Fibroblast of skin of left biceps (primary cell): ENCODE results near the gene TMEM178B.

Experiments used
- DNase-seq, 2 experiments: peaks; one replicate each; pipeline ENCODE4 v3.0.0-alpha.2; 2013; ENCODE audit warnings: low read depth in 2 of 2

Gene TMEM178B

DNA sequence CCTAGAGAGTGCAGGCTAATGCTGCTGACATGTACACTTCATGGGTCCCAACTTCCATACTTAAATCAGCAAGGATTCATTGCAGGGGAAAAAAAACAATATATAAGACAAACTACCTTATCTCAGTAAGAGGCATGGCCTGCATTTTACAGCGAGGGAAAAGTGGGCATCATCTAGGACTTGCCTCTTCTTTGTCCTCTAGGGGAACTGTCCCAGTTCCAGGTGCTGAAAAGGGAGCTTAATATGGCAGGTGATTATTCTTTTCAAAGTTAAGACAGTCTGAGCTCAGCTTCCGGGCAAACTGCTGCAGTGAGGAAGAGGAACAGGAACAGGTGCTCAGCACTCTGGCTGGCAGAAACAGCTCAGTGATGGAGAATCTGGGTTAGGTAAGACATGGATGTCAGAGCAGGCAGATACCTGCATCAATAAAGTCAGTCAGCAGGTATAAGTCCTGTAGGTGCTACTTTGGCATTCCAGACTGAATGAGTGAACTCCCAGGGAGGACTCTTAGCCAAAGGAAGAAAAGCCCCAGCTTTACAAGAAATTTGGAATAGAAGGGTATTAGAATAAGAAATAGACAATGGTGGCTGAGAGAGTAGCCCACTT lies 147.2 kb downstream of the TMEM178B start:
- no peak for DNase-seq

DNA sequence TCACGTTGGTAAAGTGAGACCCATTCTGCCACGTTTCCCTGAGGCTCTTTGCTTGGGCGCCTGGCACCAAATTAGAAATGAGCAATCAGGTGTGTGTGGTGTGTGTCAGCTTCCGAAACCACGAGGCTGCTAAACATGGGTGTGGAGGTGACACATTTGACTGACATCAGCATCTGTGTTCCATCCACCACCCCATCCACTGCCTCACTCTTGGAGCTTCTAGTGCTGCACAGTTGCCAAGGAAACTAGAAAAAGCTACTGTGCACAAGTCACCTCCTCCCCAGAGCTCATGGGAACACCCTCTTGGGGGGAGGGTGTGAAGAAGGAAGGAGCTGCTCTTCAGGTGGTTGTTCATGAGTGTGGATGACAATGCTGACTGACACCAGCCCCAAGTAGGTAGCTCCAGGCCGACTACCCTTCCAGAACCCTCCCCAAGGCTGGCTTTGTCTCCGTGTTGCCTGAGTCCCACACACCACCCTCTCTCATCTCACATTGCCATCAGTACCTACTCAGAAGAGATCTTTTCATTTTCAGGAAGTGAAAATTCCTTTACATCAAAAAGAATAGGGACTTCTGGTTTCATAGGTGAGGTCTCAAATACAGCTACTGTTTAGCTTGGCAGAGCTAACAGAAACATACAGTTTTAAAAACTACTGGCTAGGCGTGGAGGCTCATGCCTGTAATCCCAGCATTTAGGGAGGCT lies 152.2 kb downstream of the TMEM178B start:
- no peak for DNase-seq

GRCh38 chr7:141227454-141227853 lies 153.6 kb downstream of the TMEM178B start:
- no peak for DNase-seq

DNA sequence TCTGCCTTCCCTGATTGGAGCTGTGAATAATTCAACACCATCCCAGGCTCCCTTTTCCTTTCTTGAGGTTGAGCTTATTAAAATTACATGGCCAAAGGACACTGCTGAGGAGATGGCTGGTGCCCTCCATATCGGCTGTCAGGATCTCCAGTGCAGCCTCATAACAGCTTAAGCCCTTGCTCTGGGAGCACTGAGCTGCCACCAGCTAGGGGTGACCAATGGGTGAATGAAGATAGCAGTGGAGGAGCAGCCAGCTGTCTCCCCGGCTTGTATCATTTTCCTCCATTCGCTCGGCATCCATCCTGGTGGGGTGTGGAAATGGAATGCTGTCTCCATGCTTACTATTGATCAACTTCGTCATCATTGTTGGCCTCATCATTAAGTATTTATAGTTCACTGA lies 154.6 kb downstream of the TMEM178B start:
- DNase-seq = no peak

GRCh38 chr7:141231018-141231792 lies 157.3 kb downstream of the TMEM178B start:
- no peak for DNase-seq

DNA sequence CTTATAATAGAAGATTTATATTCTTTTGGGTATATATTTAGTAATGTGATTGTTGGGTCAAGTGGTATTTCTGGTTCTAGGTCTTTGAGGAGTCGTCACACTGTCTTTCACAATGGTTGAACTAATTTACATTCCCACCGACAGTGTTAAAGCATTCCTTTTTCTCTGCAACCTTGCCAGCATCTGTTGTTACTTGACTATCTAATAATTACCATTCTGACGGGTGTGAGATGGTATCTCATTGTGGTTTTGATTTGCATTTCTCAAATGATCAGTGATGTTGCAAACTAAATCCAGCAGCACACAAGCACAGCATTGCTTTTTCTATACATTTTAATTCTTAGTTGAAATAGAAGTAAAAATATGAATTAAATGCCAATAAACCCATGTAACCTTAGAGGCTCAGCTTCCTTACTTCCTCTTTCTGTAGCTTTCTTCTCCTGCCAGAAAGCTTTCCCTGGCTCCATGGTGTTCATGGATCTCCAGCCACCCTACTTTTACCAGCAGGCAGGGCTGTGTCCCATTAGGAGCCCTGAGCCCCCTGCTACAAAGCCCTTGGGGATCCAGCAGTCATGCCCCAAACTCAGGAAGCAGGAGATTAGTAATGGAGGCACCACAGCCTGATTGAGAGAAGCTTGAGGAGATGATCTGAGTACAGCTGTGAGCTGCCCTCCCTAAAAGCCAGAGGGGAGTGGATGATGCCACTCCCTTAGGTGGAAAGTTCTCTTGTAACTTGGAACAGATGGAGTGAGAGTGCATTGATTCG lies 158.6 kb downstream of the TMEM178B start:
- no peak for DNase-seq

- DNase-seq = no peak
Measured at GRCh38 chr7:141234335-141235105, 160.7 kb downstream of the TMEM178B start.

GRCh38 chr7:141235656-141236055 lies 161.8 kb downstream of the TMEM178B start:
- no peak for DNase-seq

- no peak for DNase-seq
Measured at GRCh38 chr7:141238596-141239243, 164.9 kb downstream of the TMEM178B start.

GRCh38 chr7:141239661-141240060 lies 165.8 kb downstream of the TMEM178B start:
- DNase-seq = no peak

GRCh38 chr7:141242568-141242967 lies 168.7 kb downstream of the TMEM178B start:
- no peak for DNase-seq

DNA sequence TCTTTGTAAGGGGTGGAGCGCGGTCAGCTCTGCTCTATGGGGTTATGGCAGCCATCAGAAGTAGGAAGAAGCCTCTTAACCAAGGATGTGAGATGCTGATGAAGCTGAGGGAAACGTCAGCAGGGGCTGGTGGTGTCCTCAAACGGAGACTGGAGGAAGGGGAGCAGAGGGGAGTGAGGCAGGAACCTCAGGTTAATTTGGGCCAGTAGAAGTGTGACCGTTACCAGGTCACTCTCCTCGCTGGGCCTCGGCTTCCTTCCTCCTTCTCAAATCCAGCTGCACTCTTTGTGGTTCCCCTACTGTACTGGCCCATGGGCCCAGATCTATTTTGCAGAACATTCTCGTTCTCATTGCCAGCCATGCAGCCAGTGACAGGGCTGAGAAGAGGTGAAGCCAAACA lies 169.5 kb downstream of the TMEM178B start:
- no peak for DNase-seq

- no peak for DNase-seq
Measured at GRCh38 chr7:141244435-141244834, 170.6 kb downstream of the TMEM178B start.

- no peak for DNase-seq
Measured at GRCh38 chr7:141246426-141246825, 172.6 kb downstream of the TMEM178B start.

DNA sequence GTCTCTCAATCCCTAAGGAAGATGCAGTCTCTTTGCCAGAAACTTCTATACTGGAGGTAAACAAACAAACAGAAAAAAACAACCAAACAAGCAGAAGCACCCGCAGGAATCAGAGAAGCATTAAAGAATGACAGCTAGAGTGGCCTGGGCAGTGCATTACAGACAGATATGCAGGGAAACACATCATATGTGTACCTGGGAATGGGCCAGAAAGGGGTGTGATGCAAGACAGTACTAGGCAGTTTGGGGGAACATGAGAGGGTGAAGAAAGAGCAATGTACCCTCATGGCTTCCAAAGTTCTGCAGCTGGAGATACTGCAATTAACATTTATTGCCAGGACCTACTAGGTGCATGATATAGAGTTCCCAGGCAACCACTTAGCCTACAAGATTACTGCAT lies 177.3 kb downstream of the TMEM178B start:
- DNase-seq = no peak

DNA sequence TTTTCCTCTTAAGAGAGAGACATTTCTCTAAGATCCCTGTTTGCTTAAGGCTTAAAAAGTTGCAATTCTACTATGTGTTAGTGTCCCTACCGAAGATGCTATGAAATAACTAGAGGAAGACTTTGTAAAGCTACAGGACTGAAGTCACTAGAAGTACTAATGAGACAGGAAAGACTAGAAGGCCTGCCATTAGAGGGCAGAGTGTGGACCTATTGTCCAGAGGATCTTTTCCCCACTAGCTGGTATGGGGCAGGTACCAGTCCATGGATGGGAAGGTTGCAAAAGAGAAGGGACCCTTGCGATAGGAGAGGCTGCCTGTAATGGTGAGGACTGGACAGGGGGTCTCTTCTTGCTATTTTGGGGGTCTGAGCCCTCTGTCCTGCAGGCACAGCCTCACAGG lies 178.1 kb downstream of the TMEM178B start:
- DNase-seq = no peak

- DNase-seq = no peak
Measured at GRCh38 chr7:141257597-141257996, 183.7 kb downstream of the TMEM178B start.

- no peak for DNase-seq
Measured at GRCh38 chr7:141258559-141258958, 184.7 kb downstream of the TMEM178B start.

DNA sequence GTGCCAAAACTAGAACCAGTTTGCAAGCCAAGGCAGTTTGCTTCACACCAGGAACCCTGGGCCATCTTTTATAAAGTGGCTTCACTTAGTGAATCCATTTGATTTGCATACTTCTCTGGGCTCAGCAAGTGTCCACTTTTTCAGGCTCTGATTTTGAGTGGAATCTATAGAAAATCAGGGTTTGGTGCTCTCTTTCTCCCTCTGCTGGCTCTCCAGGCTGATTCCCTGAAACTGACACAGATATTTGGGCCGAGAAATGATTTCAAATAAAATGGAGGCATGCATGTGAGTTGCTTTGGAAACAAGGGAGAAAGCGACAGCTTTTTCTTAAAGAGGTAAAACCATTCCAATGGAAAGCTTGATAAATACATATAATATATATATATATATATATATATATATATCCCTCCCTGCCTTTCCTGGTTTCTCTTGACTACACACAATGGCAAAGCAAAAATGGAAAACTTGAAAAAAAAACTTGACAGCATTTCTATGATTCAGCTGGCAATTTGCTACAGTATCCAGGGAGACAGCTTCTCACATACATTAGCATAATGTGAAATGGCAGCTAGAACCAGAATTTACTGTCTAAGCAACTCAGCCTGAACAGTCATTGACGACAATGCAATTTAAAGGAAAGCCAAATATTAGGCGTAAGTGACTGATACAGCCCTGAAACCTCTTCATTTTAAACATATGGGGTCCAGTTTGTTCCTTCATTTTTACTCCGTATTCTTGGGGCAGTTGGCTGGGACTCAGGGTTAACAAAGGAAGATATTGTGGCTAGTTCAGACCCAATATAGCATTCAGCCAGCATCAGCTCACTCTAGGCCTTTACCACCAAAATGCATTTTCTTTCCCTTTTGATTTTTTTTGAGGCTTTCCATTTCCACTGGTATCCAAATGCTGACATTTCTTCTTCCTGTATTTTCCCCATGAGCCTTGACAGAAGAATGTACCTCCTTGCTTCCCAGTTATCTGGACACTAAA lies 188.5 kb downstream of the TMEM178B start:
- no peak for DNase-seq

DNA sequence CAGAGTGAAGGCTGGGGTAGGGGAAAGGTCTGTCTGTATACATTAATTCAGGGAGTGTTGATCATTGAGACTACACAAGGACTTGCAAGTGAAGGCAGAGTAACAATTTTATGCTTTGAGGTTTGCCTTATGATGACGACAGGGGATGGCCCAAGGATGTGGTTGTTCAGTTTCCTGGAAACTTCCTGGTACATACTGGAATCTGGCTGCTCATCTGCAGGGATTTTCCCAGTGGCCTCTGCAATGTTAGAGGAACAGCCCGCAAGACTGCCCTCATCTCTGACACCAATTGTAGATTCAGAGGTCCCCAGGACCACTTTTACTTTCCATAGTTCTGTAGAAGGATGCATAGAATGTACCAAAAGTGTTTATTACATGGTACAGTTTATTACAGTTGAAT lies 189.6 kb downstream of the TMEM178B start:
- DNase-seq = no peak
